Sigmoid colon (tissue), 7 donors: Measurements from ENCODE around the gene VPS13D. TPM values are rescaled to one million over a fixed set of nuclear protein-coding genes. Genes with fewer than 3 reads are reported as not detected.

Experiments
- DNase-seq: peaks from one replicate; pipeline ENCODE4 v3.0.0-alpha.2; 2019
- H3K27ac ChIP-seq, 4 donors: fragments of 200-600 bp; sonication (generic); one replicate each; pipeline ENCODE4 v1.5.1; 2016 to 2019; ENCODE audit warnings: mild to moderate bottlenecking in 1 of 4
- H3K27me3 ChIP-seq, 3 donors: fragments of 200-600 bp; sonication (generic); one replicate each; pipeline ENCODE4 v1.5.1; 2019; ENCODE audit warnings: mild to moderate bottlenecking in 1 of 3
- H3K36me3 ChIP-seq, 4 donors: fragments of 200-600 bp; sonication (generic); one replicate each; pipeline ENCODE4 v1.5.1; 2016 to 2019
- H3K4me1 ChIP-seq, 4 donors: fragments of 200-600 bp; sonication (generic); one replicate each; pipeline ENCODE4 v1.5.1; 2017 to 2019
- H3K4me3 ChIP-seq, 4 donors: fragments of 200-600 bp; sonication (generic); one replicate each; pipeline ENCODE4 v1.5.1; 2017 to 2019; ENCODE audit warnings: mild to moderate bottlenecking in 2 of 4, moderate library complexity in 1 of 4
- H3K9me3 ChIP-seq, 4 donors: fragments of 200-600 bp in 3 of 4; sonication (generic) in 3 of 4; one replicate each; pipeline versions ENCODE4 v1.5.1 to v1.6.1; 2013 to 2019
- CTCF ChIP-seq, 4 experiments: fragments of 450-650 bp in 3 of 4; fragments of 200-600 bp in 1 of 4; IDR thresholded peaks; one replicate each; pipeline ENCODE4 v1.5.1; 2016 to 2019; ENCODE audit warnings: antibody characterized with exemption in 4 of 4, mild to moderate bottlenecking in 3 of 4, moderate library complexity in 2 of 4
- EP300 ChIP-seq, 4 donors: sonication (generic); formaldehyde crosslinking; IDR thresholded peaks; one replicate each; pipeline ENCODE4 v1.6.1; 2017; ENCODE audit warnings: antibody characterized with exemption in 4 of 4
- POLR2A ChIP-seq, 2 donors: fragments of 450-650 bp; IDR thresholded peaks; one replicate each; pipeline ENCODE4 v1.6.1; 2016; ENCODE audit warnings: antibody characterized with exemption in 2 of 2, mild to moderate bottlenecking in 2 of 2, moderate library complexity in 2 of 2
- POLR2AphosphoS5 ChIP-seq, 4 donors: sonication (generic); formaldehyde crosslinking; IDR thresholded peaks; one replicate each; pipeline ENCODE4 v1.6.1; 2017; ENCODE audit warnings: antibody characterized with exemption in 4 of 4
- WGBS, 2 donors: extraction: QIAGEN DNeasy Blood & Tissue Kit; methylation state at CpG; one replicate each; pipeline ENCODE4 v1.1.7; 2013; 5-methylcytosine and 5-hydroxymethylcytosine counted together
- intact Hi-C: fragments of 100-400 bp; cut with DNase I; formaldehyde crosslinking; loops from one replicate; pipeline ENCODE4 v1.15.1; 2023
- polyA plus RNA-seq, 3 donors: library from polyadenylated mRNA; stranded (reverse); fragments of 200-250 nt; gene quantifications; one replicate each; pipeline ENCODE4 v1.2.3, GENCODE V29; 2013
- total RNA-seq, 4 donors: library from RNA; depleted of rRNA; stranded (reverse); fragments of >200 nt; gene quantifications; one replicate each; pipeline ENCODE4 v1.1.0, GENCODE V29; 2016
- donor health status: healthy with polysubstance abuse.
- donor health status: Bipolar disorder and iron deficiency.
- donor health status: healthy.

VPS13D gene
- total and polyA plus RNA-seq, 7 donors, result 7.6 to 90.8 (median 49.7) TPM

- DNase-seq, result peak; percentile 84
Observed at GRCh38 chr1:12457771-12458170, 227.9 kb downstream of the VPS13D start.

GRCh38 chr1:12458571-12458970 is 228.7 kb downstream of the VPS13D start:
- 45 to 65% methylated on average over 1 of the region's 1 CpG for WGBS, 2 donors
- no peaks in the 10 kb centered on the region for H3K9me3 ChIP-seq
- no peaks in the 10 kb centered on the region for H3K27me3 ChIP-seq
- DNase-seq, result no peak
- TF ChIP-seq POLR2A (IDR thresholded peaks at IDR 0.05), result no peak
- TF ChIP-seq POLR2AphosphoS5 (IDR thresholded peaks at IDR 0.05), result peak in 1 of 4 donors; percentile 15
- peak overlapping the region; percentile 67 to 89 (median 86) for H3K27ac ChIP-seq
- H3K4me3 ChIP-seq, result no peak overlapping the region
- H3K4me1 ChIP-seq, result peaks cover 0 to 97% (median 88%) of the 10 kb centered on the region in 4 donors
- intact Hi-C loops, result no loop called here
- H3K36me3 ChIP-seq, result no peaks in the 10 kb centered on the region

More at GRCh38 chr1:12457771-12458170, 227.9 kb downstream of the VPS13D start:
- intact Hi-C loops, result no loop called here
- H3K27ac ChIP-seq, result peak overlapping the region; percentile 67 to 89 (median 86)
- 73 to 74% methylated on average over 4 of the region's 4 CpGs for WGBS, 2 donors
- H3K36me3 ChIP-seq, result no peaks in the 10 kb centered on the region
- TF ChIP-seq POLR2A (IDR thresholded peaks at IDR 0.05) (no peak), CTCF (IDR thresholded peaks at IDR 0.05) (no peak), POLR2AphosphoS5 (IDR thresholded peaks at IDR 0.05) (peak in 3 of 4 donors; percentile 23 to 60 (median 38)), EP300 (IDR thresholded peaks at IDR 0.05) (no peak)
- H3K9me3 ChIP-seq, result no peaks in the 10 kb centered on the region
- no peaks in the 10 kb centered on the region for H3K27me3 ChIP-seq
- H3K4me3 ChIP-seq, result no peak overlapping the region
- H3K4me1 ChIP-seq, result peaks cover 0 to 97% (median 88%) of the 10 kb centered on the region in 4 donors

DNA sequence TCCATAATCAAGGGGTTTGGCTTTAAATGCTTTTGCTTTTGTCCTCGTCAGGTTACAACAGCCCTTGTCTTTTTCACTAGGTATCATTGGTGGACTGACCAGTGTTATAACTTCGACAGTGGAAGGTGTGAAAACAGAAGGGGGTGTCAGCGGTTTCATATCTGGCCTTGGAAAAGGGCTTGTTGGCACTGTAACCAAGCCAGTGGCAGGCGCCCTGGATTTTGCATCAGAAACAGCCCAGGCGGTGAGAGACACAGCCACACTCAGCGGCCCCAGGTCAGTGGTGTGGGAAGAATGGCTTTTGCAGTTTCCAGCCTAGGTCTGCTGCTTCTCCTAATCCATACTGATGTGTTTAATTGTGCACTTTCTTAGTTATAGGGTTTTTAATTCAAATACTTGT is 230.3 kb downstream of the VPS13D start:
- WGBS, 2 donors, result 96 to 97% methylated on average over 6 of the region's 6 CpGs
- no peaks in the 10 kb centered on the region for H3K9me3 ChIP-seq
- H3K27ac ChIP-seq, result peak overlapping the region; percentile 73 to 89 (median 86)
- TF ChIP-seq EP300 (IDR thresholded peaks at IDR 0.05) (no peak), POLR2A (IDR thresholded peaks at IDR 0.05) (no peak), POLR2AphosphoS5 (IDR thresholded peaks at IDR 0.05) (no peak)
- H3K4me3 ChIP-seq, result no peak overlapping the region
- peaks cover 0 to 97% (median 88%) of the 10 kb centered on the region in 4 donors for H3K4me1 ChIP-seq
- DNase-seq, result no peak
- no peaks in the 10 kb centered on the region for H3K36me3 ChIP-seq
- intact Hi-C loops, result loop anchor here (2.0 to 5.0 kb wide), 2 partner anchors 53 to 157 kb away; partner anchors contain the start of gene DHRS3
- no peaks in the 10 kb centered on the region for H3K27me3 ChIP-seq

GRCh38 chr1:12460911-12461621 is 231.2 kb downstream of the VPS13D start:
- TF ChIP-seq EP300 (IDR thresholded peaks at IDR 0.05) (no peak), CTCF (IDR thresholded peaks at IDR 0.05) (no peak), POLR2AphosphoS5 (IDR thresholded peaks at IDR 0.05) (peak in 3 of 4 donors; percentile 46 to 55 (median 53))
- Histone ChIP-seq H3K9me3 (no peaks in the 10 kb centered on the region), H3K36me3 (no peaks in the 10 kb centered on the region), H3K4me1 (peaks cover 0 to 93% (median 88%) of the 10 kb centered on the region in 4 donors), H3K27ac (peak overlapping the region; percentile 73 to 89 (median 86)), H3K27me3 (no peaks in the 10 kb centered on the region), H3K4me3 (no peak overlapping the region)
- intact Hi-C loops, result loop anchor here (2.0 to 5.0 kb wide), 2 partner anchors 54 to 156 kb away; partner anchors contain the start of gene DHRS3
- peak; percentile 81 for DNase-seq
- WGBS, 2 donors, result 17 to 47% methylated on average over 6 of the region's 6 CpGs

DNA sequence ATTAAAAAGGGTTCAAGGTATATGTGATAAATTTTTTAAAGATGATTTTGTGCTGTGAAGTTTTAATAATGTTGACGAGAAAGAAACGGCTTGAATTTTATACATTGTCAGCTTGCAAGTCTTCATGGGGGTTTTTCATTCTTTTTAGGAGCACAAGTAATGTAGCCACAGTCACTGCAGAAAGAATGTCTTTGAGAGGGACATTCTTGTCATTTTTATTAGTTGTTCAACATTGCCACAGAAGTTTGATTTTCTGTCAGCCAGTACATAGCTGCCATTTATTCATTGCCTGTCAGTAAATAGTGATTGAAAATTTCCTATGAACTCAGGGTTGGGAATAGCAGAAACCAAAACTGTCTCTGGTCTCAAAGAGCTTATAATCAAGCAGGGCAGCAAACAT is 231.9 kb downstream of the VPS13D start:
- intact Hi-C loops, result loop anchor here (2.0 to 5.0 kb wide), 2 partner anchors 55 to 156 kb away; partner anchors contain the start of gene DHRS3
- Histone ChIP-seq H3K27ac (peak overlapping the region; percentile 73 to 89 (median 86)), H3K4me3 (no peak overlapping the region), H3K36me3 (no peaks in the 10 kb centered on the region), H3K27me3 (no peaks in the 10 kb centered on the region), H3K4me1 (peaks cover 0 to 88% (median 83%) of the 10 kb centered on the region in 4 donors), H3K9me3 (no peaks in the 10 kb centered on the region)
- DNase-seq, result no peak
- TF ChIP-seq EP300 (IDR thresholded peaks at IDR 0.05) (no peak), POLR2AphosphoS5 (IDR thresholded peaks at IDR 0.05) (no peak), CTCF (IDR thresholded peaks at IDR 0.05) (no peak), POLR2A (IDR thresholded peaks at IDR 0.05) (no peak)
- WGBS, 2 donors, result 79 to 80% methylated on average over 2 of the region's 2 CpGs
